Panc1 (cell line): Measurements from ENCODE around the gene ABCC12. TPM values are rescaled to one million over a fixed set of nuclear protein-coding genes. Genes with fewer than 3 reads are reported as not detected.

Source experiments
- ATAC-seq: fragments of 200-7000 bp; cut with Tn5 transposase; 2 replicates; pipeline ENCODE4 v1.9.1; 2020; ENCODE audit warnings: mild to moderate bottlenecking, moderate library complexity
- BruUV-seq: library from RNA; stranded (reverse); fragments of 400-500 nt; replicated peaks from 2 replicates; lab custom pipeline; 2021; lab: Mats Ljungman, UMichigan
- CTCF ChIA-PET: fragments of 300-600 bp; sonication (Branson Sonifier 250); formaldehyde crosslinking; loops from one replicate; lab custom pipeline; 2022; ENCODE audit warnings: antibody characterized with exemption; lab: Charles Lee
- POLR2A ChIA-PET: fragments of 300-600 bp; sonication (Branson Sonifier 250); formaldehyde crosslinking; loops from one replicate; lab custom pipeline; 2022; ENCODE audit warnings: antibody characterized with exemption; lab: Charles Lee
- DNase-seq: peaks from one replicate; pipeline ENCODE4 v3.0.0-alpha.2; 2010; ENCODE audit warnings: low read depth, low spot score
- H3K27ac ChIP-seq: 2 replicates; pipeline ENCODE4 v1.5.1; 2011; ENCODE audit warnings: mild to moderate bottlenecking, low read length, inconsistent platforms
- H3K27me3 ChIP-seq: fragments of 200-500 bp; sonication (Bioruptor generic); 2 replicates; pipeline ENCODE4 v1.6.0; 2014; ENCODE audit warnings: low read length, inconsistent platforms; ENCODE audit not compliant: control insufficient read depth, insufficient read depth
- H3K36me3 ChIP-seq: fragments of 200-500 bp; sonication (Bioruptor generic); 2 replicates; pipeline ENCODE4 v1.5.1; 2014; ENCODE audit warnings: inconsistent platforms, mild to moderate bottlenecking, low read length, moderate library complexity; ENCODE audit not compliant: control insufficient read depth, insufficient read depth
- H3K4me1 ChIP-seq: 2 replicates; pipeline ENCODE4 v1.5.1; 2011; ENCODE audit warnings: inconsistent platforms, mild to moderate bottlenecking, low read length, moderate library complexity; ENCODE audit not compliant: control insufficient read depth, insufficient read depth
- H3K4me3 ChIP-seq, 2 experiments: 2 replicates each; pipeline ENCODE4 v1.5.1; 2011 to 2012; ENCODE audit warnings: low read depth in 2 of 2, low read length in 2 of 2, mild to moderate bottlenecking in 2 of 2, inconsistent platforms in 1 of 2, moderate library complexity in 1 of 2
- H3K9me3 ChIP-seq: fragments of 200-500 bp; sonication (Bioruptor generic); 2 replicates; pipeline ENCODE4 v1.5.1; 2014; ENCODE audit warnings: low read depth, mild to moderate bottlenecking, inconsistent platforms, low read length, moderate library complexity; ENCODE audit not compliant: control insufficient read depth, insufficient read depth
- CTCF ChIP-seq: fragments of 450-650 bp; IDR thresholded peaks from 2 replicates; pipeline ENCODE4 v1.5.1; 2017; ENCODE audit warnings: mild to moderate bottlenecking
- POLR2AphosphoS5 ChIP-seq: IDR thresholded peaks from 2 replicates; pipeline ENCODE4 v1.6.1; 2012; ENCODE audit warnings: mild to moderate bottlenecking, low read depth, low read length, moderate library complexity
- REST ChIP-seq, 2 experiments: IDR thresholded peaks; 2 replicates each; pipeline ENCODE4 v1.6.1; 2011 to 2012; ENCODE audit warnings: low read depth in 2 of 2, control low read depth in 1 of 2, low read length in 1 of 2, mild to moderate bottlenecking in 1 of 2, moderate library complexity in 1 of 2; ENCODE audit not compliant: insufficient read depth in 1 of 2
- SIN3A ChIP-seq: IDR thresholded peaks from 2 replicates; pipeline ENCODE4 v1.6.1; 2012; ENCODE audit warnings: low read depth, mild to moderate bottlenecking, low read length, moderate library complexity, borderline replicate concordance; ENCODE audit not compliant: insufficient read depth
- TCF7L2 ChIP-seq: IDR thresholded peaks from 2 replicates; pipeline ENCODE4 v1.6.1; 2011; ENCODE audit warnings: mild to moderate bottlenecking, low read depth, low read length, inconsistent platforms
- in situ Hi-C: cut with HindIII; loops from 2 replicates; pipeline ENCODE4 v1.10.0; 2016; ENCODE audit warnings: low sequenced_read_pairs, low pct_unique_long_range_greater_than_20kb
- intact Hi-C: fragments of 100-400 bp; cut with micrococcal nuclease; formaldehyde crosslinking; loops from one replicate; pipeline ENCODE4 v1.10.0; 2022; ENCODE audit not compliant: unreplicated experiment
- total RNA-seq: library from RNA; stranded (reverse); gene quantifications from one replicate; pipeline ENCODE4 v1.2.1, GENCODE V29; 2021; ENCODE audit not compliant: unreplicated experiment

ABCC12 gene
- total RNA-seq, 1 experiment from 2014 or later, result not detected

GRCh38 chr16:48114410-48114809, 41.4 kb downstream of the ABCC12 start:
- CTCF ChIA-PET, result no interaction called here
- 0 out of 2 replicates have a peak overlapping the region, but pooled peaks have one; percentile 44 for H3K27ac ChIP-seq
- H3K27me3 ChIP-seq, result no peaks in the 10 kb centered on the region
- POLR2A ChIA-PET, result no interaction called here
- in situ Hi-C loops, result no loop called here
- TF ChIP-seq POLR2AphosphoS5, result no peak
- TF ChIP-seq CTCF, result no peak
- no peak for TF ChIP-seq TCF7L2
- no peak for TF ChIP-seq REST (IDR thresholded peaks at IDR 0.05; ENCODE audit: insufficient read depth in 1 of 2, low read depth in 2 of 2, low read length in 1 of 2)
- TF ChIP-seq SIN3A, result no peak
- ATAC-seq (no peak), DNase-seq (no peak)
- no peaks in the 10 kb centered on the region for H3K9me3 ChIP-seq
- no peaks in the 10 kb centered on the region for H3K36me3 ChIP-seq
- intact Hi-C loops, result no loop called here
- BruUV-seq, result no TSS peak
- no peaks in the 10 kb centered on the region; the same call in 1 of the 2 replicates for H3K4me1 ChIP-seq
- no peak overlapping the region for H3K4me3 ChIP-seq

GRCh38 chr16:48113471-48113870, 42.3 kb downstream of the ABCC12 start:
- ATAC-seq (no peak), DNase-seq (no peak)
- intact Hi-C loops, result no loop called here
- TF ChIP-seq CTCF (peak; percentile 52; the same call in 1 of the 2 replicates), TCF7L2 (no peak)
- Histone ChIP-seq H3K27me3 (no peaks in the 10 kb centered on the region), H3K9me3 (no peaks in the 10 kb centered on the region), H3K27ac (peak overlapping the region; percentile 39; the same call in 1 of the 2 replicates), H3K4me1 (no peaks in the 10 kb centered on the region; the same call in 1 of the 2 replicates), H3K36me3 (no peaks in the 10 kb centered on the region), H3K4me3 (no peak overlapping the region)
- POLR2A ChIA-PET, result no interaction called here
- in situ Hi-C loops, result no loop called here
- CTCF ChIA-PET, result interaction anchor here (0.6 kb wide), 1 partner anchor 116 kb away, joined by 8 read pairs; no protein-coding TSS in a partner anchor
- BruUV-seq, result no TSS peak
